WTC11 (cell line): ENCODE results near the gene SEMA4F.

ENCODE experiments used
- AFF4 ChIP-seq: sonication (generic); formaldehyde crosslinking; IDR thresholded peaks from 2 replicates; pipeline ENCODE4 v1.8.1; 2023; ENCODE audit warnings: mild to moderate bottlenecking, missing genetic modification reagents, borderline replicate concordance
- ATF2 ChIP-seq: sonication (generic); formaldehyde crosslinking; IDR thresholded peaks from 2 replicates; pipeline ENCODE4 v1.8.1; 2022; ENCODE audit warnings: low read depth, missing genetic modification reagents, borderline replicate concordance
- CTCF ChIP-seq: fragments of 200-600 bp; IDR thresholded peaks from 2 replicates; pipeline ENCODE4 v1.8.0; 2022; ENCODE audit warnings: antibody characterized with exemption
- ESRRA ChIP-seq: sonication (generic); formaldehyde crosslinking; IDR thresholded peaks from 2 replicates; pipeline ENCODE4 v1.8.1; 2022; ENCODE audit warnings: mild to moderate bottlenecking, missing genetic modification reagents, borderline replicate concordance
- NFATC4 ChIP-seq: fragments of 250-450 bp; sonication (Bioruptor Pico); IDR thresholded peaks from 2 replicates; pipeline ENCODE4 v1.9.0; 2021; ENCODE audit warnings: mild to moderate bottlenecking
- NR2C2 ChIP-seq: sonication (generic); formaldehyde crosslinking; IDR thresholded peaks from 2 replicates; pipeline ENCODE4 v1.8.0; 2022; ENCODE audit warnings: mild to moderate bottlenecking, missing genetic modification reagents
- NR3C1 ChIP-seq: sonication (generic); formaldehyde crosslinking; conservative IDR thresholded peaks from 2 replicates; pipeline ENCODE4 v1.8.1; 2023; ENCODE audit warnings: low read depth, mild to moderate bottlenecking, missing genetic modification reagents
- PREB ChIP-seq: sonication (generic); formaldehyde crosslinking; IDR thresholded peaks from 2 replicates; pipeline ENCODE4 v1.8.1; 2022; ENCODE audit warnings: mild to moderate bottlenecking, missing genetic modification reagents, moderate library complexity, borderline replicate concordance
- RORB ChIP-seq: fragments of 250-450 bp; sonication (Bioruptor Pico); IDR thresholded peaks from 2 replicates; pipeline ENCODE4 v1.9.0; 2021; ENCODE audit warnings: mild to moderate bottlenecking
- TEAD4 ChIP-seq: sonication (generic); formaldehyde crosslinking; IDR thresholded peaks from 2 replicates; pipeline ENCODE4 v1.8.0; 2022; ENCODE audit warnings: mild to moderate bottlenecking, missing genetic modification reagents
- ZNF423 ChIP-seq: fragments of 250-450 bp; sonication (Bioruptor Pico); IDR thresholded peaks from 2 replicates; pipeline ENCODE4 v2.1.2; 2022; ENCODE audit warnings: mild to moderate bottlenecking, moderate library complexity

- TF ChIP-seq CTCF: no peak
- TF ChIP-seq NR2C2 (CRISPR knock-in tag): no peak
- TF ChIP-seq RORB: no peak
- TF ChIP-seq ATF2 (CRISPR knock-in tag): no peak
- no peak for TF ChIP-seq ZNF423
- TF ChIP-seq NFATC4 (CRISPR knock-in tag): no peak
- TF ChIP-seq ESRRA (CRISPR knock-in tag): no peak
- no peak for TF ChIP-seq NR3C1 (CRISPR knock-in tag)
- no peak for TF ChIP-seq TEAD4 (CRISPR knock-in tag)
- no peak for TF ChIP-seq AFF4 (CRISPR knock-in tag)
- no peak for TF ChIP-seq PREB (CRISPR knock-in tag)
Measured at GRCh38 chr2:74693213-74693612, 39.2 kb downstream of the SEMA4F start.
